Smooth muscle cell (in vitro differentiated cells): ENCODE data around the gene UNC13C. TPM values are rescaled to one million over a fixed set of nuclear protein-coding genes. Genes with fewer than 3 reads are reported as not detected.

Experiments
- DNase-seq: peaks from one replicate; lab custom pipeline; 2025; ENCODE audit not compliant: unreplicated experiment; lab: John Stamatoyannopoulos, UW
- H2AFZ ChIP-seq: fragments of 200-600 bp; sonication (generic); 2 replicates; pipeline ENCODE4 v1.6.0; 2016; ENCODE audit warnings: antibody characterized with exemption, low read depth, mild to moderate bottlenecking
- H3F3A ChIP-seq: fragments of 200-600 bp; sonication (generic); 2 replicates; pipeline ENCODE4 v1.6.0; 2017; ENCODE audit warnings: antibody characterized with exemption, low read depth
- H3K27ac ChIP-seq: fragments of 200-600 bp; sonication (generic); 2 replicates; pipeline ENCODE4 v1.5.1; 2016; ENCODE audit warnings: low read depth, mild to moderate bottlenecking
- H3K27me3 ChIP-seq: fragments of 200-600 bp; sonication (generic); 2 replicates; pipeline ENCODE4 v1.6.1; 2016; ENCODE audit warnings: low read depth, mild to moderate bottlenecking
- H3K36me3 ChIP-seq: fragments of 200-600 bp; sonication (generic); 2 replicates; pipeline ENCODE4 v1.5.1; 2016; ENCODE audit warnings: low read depth
- H3K4me1 ChIP-seq: fragments of 200-600 bp; sonication (generic); 2 replicates; pipeline ENCODE4 v1.5.1; 2016; ENCODE audit warnings: low read depth
- H3K4me2 ChIP-seq: fragments of 200-600 bp; sonication (generic); 2 replicates; pipeline ENCODE4 v1.6.0; 2016; ENCODE audit warnings: mild to moderate bottlenecking
- H3K4me3 ChIP-seq: fragments of 200-600 bp; sonication (generic); 2 replicates; pipeline ENCODE4 v1.5.1; 2016; ENCODE audit warnings: mild to moderate bottlenecking
- H3K79me2 ChIP-seq: fragments of 200-600 bp; sonication (generic); 2 replicates; pipeline ENCODE4 v1.6.0; 2016; ENCODE audit warnings: low read depth, mild to moderate bottlenecking
- H3K9ac ChIP-seq: fragments of 200-600 bp; sonication (generic); 2 replicates; pipeline ENCODE4 v1.6.0; 2016; ENCODE audit warnings: low read depth
- H3K9me3 ChIP-seq: fragments of 200-600 bp; sonication (generic); replicated peaks from 2 replicates; pipeline ENCODE4 v1.5.1; 2016; ENCODE audit warnings: low read depth
- H4K20me1 ChIP-seq: fragments of 200-600 bp; sonication (generic); 2 replicates; pipeline ENCODE4 v1.6.0; 2016; ENCODE audit warnings: low read depth
- whole genome bisulfite sequencing: methylation state at CpG from one replicate; pipeline ENCODE4 v1.1.7; 2016; ENCODE audit warnings: low lambda C conversion rate; 5-methylcytosine and 5-hydroxymethylcytosine counted together
- polyA plus RNA-seq: library from polyadenylated mRNA; unstranded; fragments of >200 nt; fragmentation: Nextera tagmentation; extraction: Ambion mirVana; gene quantifications from 2 replicates; pipeline ENCODE4 v1.2.1, GENCODE V29; 2016
- total RNA-seq: library from RNA; depleted of rRNA; stranded (reverse); fragments of >200 nt; gene quantifications from 2 replicates; pipeline ENCODE4 v1.2.3, GENCODE V29; 2014
- TF ChIP-seq, protein P1 (sequence below): fragments of 200-600 bp; sonication (generic); IDR thresholded peaks from 2 replicates; pipeline ENCODE4 v1.5.1; 2017; ENCODE audit warnings: borderline replicate concordance, mild to moderate bottlenecking, antibody characterized with exemption; ENCODE audit not compliant: insufficient read depth, poor library complexity, severe bottlenecking

The UNC13C gene
- total and polyA plus RNA-seq, 2 experiments from 2014 or later, result 0.85 to 4.0 TPM

GRCh38 chr15:54608876-54609835 is 630.9 kb downstream of the UNC13C start:
- H3K4me2 ChIP-seq, result no peak overlapping the region
- H3K27ac ChIP-seq, result no peak overlapping the region
- no peaks in the 10 kb centered on the region for H3K9me3 ChIP-seq
- no peaks in the 10 kb centered on the region for H3K36me3 ChIP-seq
- TF ChIP-seq, protein P1, sequence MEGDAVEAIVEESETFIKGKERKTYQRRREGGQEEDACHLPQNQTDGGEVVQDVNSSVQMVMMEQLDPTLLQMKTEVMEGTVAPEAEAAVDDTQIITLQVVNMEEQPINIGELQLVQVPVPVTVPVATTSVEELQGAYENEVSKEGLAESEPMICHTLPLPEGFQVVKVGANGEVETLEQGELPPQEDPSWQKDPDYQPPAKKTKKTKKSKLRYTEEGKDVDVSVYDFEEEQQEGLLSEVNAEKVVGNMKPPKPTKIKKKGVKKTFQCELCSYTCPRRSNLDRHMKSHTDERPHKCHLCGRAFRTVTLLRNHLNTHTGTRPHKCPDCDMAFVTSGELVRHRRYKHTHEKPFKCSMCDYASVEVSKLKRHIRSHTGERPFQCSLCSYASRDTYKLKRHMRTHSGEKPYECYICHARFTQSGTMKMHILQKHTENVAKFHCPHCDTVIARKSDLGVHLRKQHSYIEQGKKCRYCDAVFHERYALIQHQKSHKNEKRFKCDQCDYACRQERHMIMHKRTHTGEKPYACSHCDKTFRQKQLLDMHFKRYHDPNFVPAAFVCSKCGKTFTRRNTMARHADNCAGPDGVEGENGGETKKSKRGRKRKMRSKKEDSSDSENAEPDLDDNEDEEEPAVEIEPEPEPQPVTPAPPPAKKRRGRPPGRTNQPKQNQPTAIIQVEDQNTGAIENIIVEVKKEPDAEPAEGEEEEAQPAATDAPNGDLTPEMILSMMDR, result no peak
- 57% methylated on average over 1 of the region's 1 CpG for WGBS
- H3K27me3 ChIP-seq, result no peaks in the 10 kb centered on the region
- no peak overlapping the region for H3K9ac ChIP-seq
- no peak for DNase-seq
- H3F3A ChIP-seq, result no peaks in the 10 kb centered on the region
- no peak overlapping the region for H2AFZ ChIP-seq
- H3K4me3 ChIP-seq, result no peak overlapping the region
- no peaks in the 10 kb centered on the region for H3K4me1 ChIP-seq
- no peaks in the 10 kb centered on the region for H3K79me2 ChIP-seq
- no peaks in the 10 kb centered on the region for H4K20me1 ChIP-seq

DNA sequence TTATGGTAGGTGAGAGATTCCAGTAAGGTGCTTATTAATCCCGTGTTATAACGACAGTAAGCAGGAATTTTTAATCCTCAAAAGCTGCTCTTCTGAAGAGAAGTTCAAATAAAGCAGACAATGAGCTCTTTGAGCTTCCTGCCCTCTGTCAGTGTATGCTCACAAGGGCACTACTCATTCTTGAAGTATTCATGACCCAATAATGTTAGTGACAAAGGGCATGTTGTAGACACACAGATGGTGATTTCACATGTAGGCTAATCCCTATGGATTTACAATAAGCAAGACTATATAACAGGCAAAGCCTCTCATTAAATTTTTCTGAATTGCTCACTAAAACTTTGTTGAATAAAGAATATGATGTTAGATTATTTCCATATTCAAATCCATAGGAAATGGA is 639.9 kb downstream of the UNC13C start:
- H3K9me3 ChIP-seq, result no peaks in the 10 kb centered on the region
- H3K27ac ChIP-seq, result no peak overlapping the region
- TF ChIP-seq, protein P1, result no peak
- WGBS, result 17% methylated on average over 2 of the region's 2 CpGs
- H3K4me2 ChIP-seq, result no peak overlapping the region
- H2AFZ ChIP-seq, result no peak overlapping the region
- no peaks in the 10 kb centered on the region for H3K27me3 ChIP-seq
- H3F3A ChIP-seq, result no peaks in the 10 kb centered on the region
- no peaks in the 10 kb centered on the region for H3K36me3 ChIP-seq
- no peak overlapping the region for H3K9ac ChIP-seq
- H3K4me1 ChIP-seq, result no peaks in the 10 kb centered on the region
- no peaks in the 10 kb centered on the region for H4K20me1 ChIP-seq
- DNase-seq, result no peak
- no peaks in the 10 kb centered on the region for H3K79me2 ChIP-seq
- H3K4me3 ChIP-seq, result no peak overlapping the region

GRCh38 chr15:54619180-54619579 is 640.9 kb downstream of the UNC13C start:
- H3K27me3 ChIP-seq, result no peaks in the 10 kb centered on the region
- H3K36me3 ChIP-seq, result no peaks in the 10 kb centered on the region
- no peaks in the 10 kb centered on the region for H3K79me2 ChIP-seq
- no peaks in the 10 kb centered on the region for H4K20me1 ChIP-seq
- H3K9ac ChIP-seq, result no peak overlapping the region
- H3K9me3 ChIP-seq, result no peaks in the 10 kb centered on the region
- TF ChIP-seq, protein P1, result no peak
- no peaks in the 10 kb centered on the region for H3F3A ChIP-seq
- 66% methylated on average over 3 of the region's 3 CpGs for WGBS
- no peak overlapping the region for H2AFZ ChIP-seq
- H3K4me3 ChIP-seq, result no peak overlapping the region
- H3K4me2 ChIP-seq, result no peak overlapping the region
- no peaks in the 10 kb centered on the region for H3K4me1 ChIP-seq
- DNase-seq, result no peak
- no peak overlapping the region for H3K27ac ChIP-seq
